ENCODE measurements around the gene NCOA6.
"Not testable (repeated sequence)": the region's sequence is repeated elsewhere in the genome, so short reads cannot be mapped to it uniquely, and the experiment has no call there.

NCOA6 gene

GRCh38 chr20:34773726-34774125, 51.7 kb downstream of the NCOA6 start:
- no peak for DNase-seq (ENCODE audit: low read depth)

GRCh38 chr20:34772437-34772836, 53.0 kb downstream of the NCOA6 start:
- no peak for DNase-seq (ENCODE audit: low read depth)

GRCh38 chr20:34771680-34772081, 53.8 kb downstream of the NCOA6 start:
- DNase-seq (ENCODE audit: low read depth) = no peak

GRCh38 chr20:34768096-34768495, 57.4 kb downstream of the NCOA6 start:
- no peak for DNase-seq (ENCODE audit: low read depth)

GRCh38 chr20:34762031-34762555, 63.4 kb downstream of the NCOA6 start:
- no peak for DNase-seq (ENCODE audit: low read depth)

GRCh38 chr20:34755367-34755766, 70.1 kb downstream of the NCOA6 start:
- DNase-seq (ENCODE audit: low read depth) = no peak

GRCh38 chr20:34754611-34755010, 70.8 kb downstream of the NCOA6 start:
- DNase-seq (ENCODE audit: low read depth) = no peak

- no peak for DNase-seq (ENCODE audit: low read depth)
These were observed 71.6 kb downstream of the NCOA6 start for GRCh38 chr20:34753706-34754461.

GRCh38 chr20:34751453-34751852, 74.0 kb downstream of the NCOA6 start:
- DNase-seq (ENCODE audit: low read depth) = no peak

GRCh38 chr20:34750484-34750883, 75.0 kb downstream of the NCOA6 start:
- DNase-seq (ENCODE audit: low read depth) = no peak

GRCh38 chr20:34748709-34749108, 76.7 kb downstream of the NCOA6 start:
- no peak for DNase-seq (ENCODE audit: low read depth)

GRCh38 chr20:34747479-34747878, 78.0 kb downstream of the NCOA6 start:
- DNase-seq (ENCODE audit: low read depth) = no peak

- no peak for DNase-seq (ENCODE audit: low read depth)
These were observed 78.8 kb downstream of the NCOA6 start for GRCh38 chr20:34746674-34747073.

- DNase-seq (ENCODE audit: low read depth) = no peak
These were observed 80.6 kb downstream of the NCOA6 start for GRCh38 chr20:34744847-34745246.

GRCh38 chr20:34744340-34744739, 81.1 kb downstream of the NCOA6 start:
- DNase-seq (ENCODE audit: low read depth) = no peak

- DNase-seq (ENCODE audit: low read depth) = no peak
These were observed 82.4 kb downstream of the NCOA6 start for GRCh38 chr20:34743039-34743438.

GRCh38 chr20:34736106-34736735, 89.2 kb downstream of the NCOA6 start:
- DNase-seq (ENCODE audit: low read depth) = no peak

GRCh38 chr20:34732523-34732922, 92.9 kb downstream of the NCOA6 start:
- no peak for DNase-seq (ENCODE audit: low read depth)

- no peak for DNase-seq (ENCODE audit: low read depth)
These were observed 96.0 kb downstream of the NCOA6 start for GRCh38 chr20:34729416-34729815.

- DNase-seq (ENCODE audit: low read depth) = no peak
These were observed 101.3 kb downstream of the NCOA6 start for GRCh38 chr20:34724172-34724571.

- not testable (repeated sequence) for DNase-seq (ENCODE audit: low read depth)
These were observed 102.9 kb downstream of the NCOA6 start for GRCh38 chr20:34722560-34722959.

- no peak for DNase-seq (ENCODE audit: low read depth)
These were observed 105.2 kb downstream of the NCOA6 start for GRCh38 chr20:34720266-34720665.

- not testable (repeated sequence) for DNase-seq (ENCODE audit: low read depth)
These were observed 106.0 kb downstream of the NCOA6 start for GRCh38 chr20:34719242-34720017.
